RWPE1 (cell line): ENCODE data around the gene HIVEP3.

ENCODE experiments used
- CTCF ChIA-PET: fragments of 350-600 bp; sonication (Branson Sonifier 250); formaldehyde crosslinking; extraction: SDS; loops from one replicate; lab custom pipeline; 2021; lab: Yijun Ruan, JAX
- POLR2A ChIA-PET: fragments of 400-600 bp; formaldehyde crosslinking; extraction: SDS; loops from one replicate; lab custom pipeline; 2020; ENCODE audit warnings: antibody characterized with exemption; ENCODE audit not compliant: low non-redundant PET; lab: Yijun Ruan, JAX
- DNase-seq: peaks from one replicate; pipeline ENCODE4 v3.0.0; 2012; ENCODE audit warnings: low spot score
- H3K27ac ChIP-seq: fragments of 450-650 bp; 2 replicates; pipeline ENCODE4 v1.5.1; 2017
- TF ChIP-seq, protein P1 (sequence below): fragments of 450-650 bp; conservative IDR thresholded peaks from 2 replicates; pipeline ENCODE4 v1.5.1; 2017; ENCODE audit warnings: low read depth, mild to moderate bottlenecking

HIVEP3 gene

DNA sequence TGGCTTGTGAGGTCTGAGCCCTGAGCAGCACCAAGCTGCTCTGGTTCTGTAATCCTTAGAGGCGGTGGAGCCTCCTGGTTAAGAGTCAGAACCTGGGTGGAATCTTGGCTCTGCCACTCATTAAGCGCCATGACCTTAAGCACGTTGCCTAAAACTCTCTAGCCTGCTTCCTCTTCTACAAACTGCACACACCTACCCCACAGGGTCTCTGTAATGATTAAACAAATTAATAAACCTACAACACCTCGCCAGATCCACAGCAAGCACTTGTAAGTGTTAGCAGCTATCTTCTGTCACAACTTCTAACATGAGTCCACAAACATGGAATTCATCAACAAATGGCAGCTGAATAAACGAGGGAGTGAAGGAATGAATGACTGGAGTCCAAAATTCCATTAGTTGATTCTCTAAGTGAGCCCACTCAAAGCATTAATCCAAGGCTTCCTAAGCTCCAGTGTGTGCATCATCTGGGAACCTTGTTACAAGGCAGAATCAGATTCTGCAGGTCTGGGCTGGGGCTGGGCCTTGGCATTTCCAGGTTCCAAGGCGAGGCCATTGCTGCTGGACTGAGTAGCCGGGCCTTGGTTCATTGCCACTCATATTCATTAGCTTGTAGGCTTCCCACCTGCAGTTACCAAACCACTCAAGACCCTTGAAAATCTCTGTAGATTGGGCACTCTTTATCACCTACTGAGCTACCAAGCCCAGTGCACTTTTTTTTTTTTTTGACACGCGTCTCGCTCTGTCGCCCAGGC is 168.6 kb downstream of the HIVEP3 start:
- H3K27ac ChIP-seq = no peak overlapping the region
- TF ChIP-seq, protein P1, sequence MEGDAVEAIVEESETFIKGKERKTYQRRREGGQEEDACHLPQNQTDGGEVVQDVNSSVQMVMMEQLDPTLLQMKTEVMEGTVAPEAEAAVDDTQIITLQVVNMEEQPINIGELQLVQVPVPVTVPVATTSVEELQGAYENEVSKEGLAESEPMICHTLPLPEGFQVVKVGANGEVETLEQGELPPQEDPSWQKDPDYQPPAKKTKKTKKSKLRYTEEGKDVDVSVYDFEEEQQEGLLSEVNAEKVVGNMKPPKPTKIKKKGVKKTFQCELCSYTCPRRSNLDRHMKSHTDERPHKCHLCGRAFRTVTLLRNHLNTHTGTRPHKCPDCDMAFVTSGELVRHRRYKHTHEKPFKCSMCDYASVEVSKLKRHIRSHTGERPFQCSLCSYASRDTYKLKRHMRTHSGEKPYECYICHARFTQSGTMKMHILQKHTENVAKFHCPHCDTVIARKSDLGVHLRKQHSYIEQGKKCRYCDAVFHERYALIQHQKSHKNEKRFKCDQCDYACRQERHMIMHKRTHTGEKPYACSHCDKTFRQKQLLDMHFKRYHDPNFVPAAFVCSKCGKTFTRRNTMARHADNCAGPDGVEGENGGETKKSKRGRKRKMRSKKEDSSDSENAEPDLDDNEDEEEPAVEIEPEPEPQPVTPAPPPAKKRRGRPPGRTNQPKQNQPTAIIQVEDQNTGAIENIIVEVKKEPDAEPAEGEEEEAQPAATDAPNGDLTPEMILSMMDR = no peak
- DNase-seq = no peak
- ChIA-PET CTCF (no interaction called here), POLR2A (no interaction called here)

DNA sequence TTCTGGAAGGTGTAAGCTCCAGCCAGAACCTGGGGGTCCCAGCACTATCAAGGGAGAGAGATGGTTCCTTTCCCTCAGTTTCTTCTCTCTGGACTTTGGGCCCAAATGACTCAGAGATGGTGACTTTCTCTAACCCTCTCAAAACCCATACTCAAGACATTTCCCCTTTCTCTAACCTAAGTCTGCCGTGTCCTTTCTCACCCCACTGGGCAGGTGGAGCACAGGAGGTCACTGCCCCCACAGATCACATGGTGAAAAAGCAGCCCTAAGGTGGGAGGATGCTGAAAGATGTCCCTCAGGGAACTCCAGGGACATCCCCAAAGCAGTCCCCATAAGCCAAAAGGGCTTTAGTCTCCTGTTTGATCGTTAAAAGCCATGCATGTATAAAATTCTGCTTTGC is 173.7 kb downstream of the HIVEP3 start:
- POLR2A ChIA-PET = no interaction called here
- no peak for DNase-seq
- no peak overlapping the region for H3K27ac ChIP-seq
- TF ChIP-seq, protein P1 = no peak
- CTCF ChIA-PET = interaction anchor here (0.6 kb wide), 1 partner anchor 13 kb away, joined by 5 read pairs; no protein-coding TSS in a partner anchor

DNA sequence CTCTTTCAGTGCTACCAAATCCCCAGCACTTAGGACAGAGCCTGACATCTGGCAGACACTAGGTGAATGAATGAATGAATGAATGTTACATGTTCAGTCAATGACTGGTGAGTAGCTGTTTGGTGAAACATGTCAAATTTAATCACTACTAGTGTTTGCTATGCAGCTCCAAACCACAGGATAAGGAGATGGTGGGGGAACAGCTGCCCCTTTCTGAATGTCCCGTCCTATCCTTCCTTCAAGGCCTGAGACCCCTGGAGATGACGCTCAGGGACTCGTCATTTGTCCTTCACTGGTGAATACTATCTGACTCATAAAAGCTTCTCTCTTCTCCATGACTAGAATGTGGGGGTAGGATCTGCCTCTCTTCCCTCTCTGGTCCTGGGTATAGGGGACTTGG is 175.4 kb downstream of the HIVEP3 start:
- POLR2A ChIA-PET = no interaction called here
- no peak for DNase-seq
- TF ChIP-seq, protein P1 = no peak
- CTCF ChIA-PET = interaction anchor here (0.7 kb wide), 1 partner anchor 85 kb away, joined by 4 read pairs; no protein-coding TSS in a partner anchor
- H3K27ac ChIP-seq = no peak overlapping the region

DNA sequence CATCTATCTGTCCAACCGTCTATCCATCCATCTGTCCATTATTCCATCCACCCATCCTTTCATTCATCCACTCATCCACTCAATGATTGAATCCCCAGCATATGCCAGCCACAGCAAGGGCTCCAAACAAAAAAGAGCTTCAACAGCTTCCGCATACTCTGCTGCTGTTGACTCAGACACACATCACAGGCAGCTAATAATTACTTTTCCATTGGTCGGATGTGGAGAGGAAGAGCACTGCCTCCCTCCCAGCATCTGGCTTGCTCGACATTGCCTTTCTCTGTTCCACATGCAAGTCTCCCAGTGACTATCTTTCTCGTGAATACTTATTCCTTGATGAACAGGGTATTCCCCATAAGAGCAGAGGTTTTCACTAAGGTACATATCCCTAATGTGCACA is 176.5 kb downstream of the HIVEP3 start:
- TF ChIP-seq, protein P1 = no peak
- ChIA-PET POLR2A (no interaction called here), CTCF (interaction anchor here (0.8 kb wide), 1 partner anchor 25 kb away, joined by 4 read pairs; no protein-coding TSS in a partner anchor)
- no peak overlapping the region for H3K27ac ChIP-seq
- DNase-seq = peak; percentile 30

DNA sequence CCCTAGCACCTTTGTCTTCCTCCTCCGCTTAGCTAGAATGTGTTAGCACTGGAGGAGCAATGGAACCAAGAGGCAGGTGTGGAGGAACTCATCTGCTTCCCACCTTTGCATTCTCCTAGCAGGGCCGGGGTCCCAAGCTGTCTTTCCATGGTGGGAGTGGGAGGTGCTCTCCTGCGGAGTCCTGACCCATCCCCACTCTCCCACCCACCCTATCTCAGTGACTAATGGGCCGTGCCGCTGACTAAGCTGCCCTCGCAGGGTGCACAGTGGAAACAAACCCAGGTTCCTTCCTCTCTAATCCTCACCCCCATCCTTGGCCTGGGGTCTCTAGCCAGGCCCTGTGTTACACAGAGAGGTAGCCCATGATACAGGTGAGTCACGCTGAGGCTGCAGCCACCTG is 177.5 kb downstream of the HIVEP3 start:
- H3K27ac ChIP-seq = no peak overlapping the region
- POLR2A ChIA-PET = no interaction called here
- TF ChIP-seq, protein P1 = no peak
- DNase-seq = no peak
- CTCF ChIA-PET = no interaction called here

DNA sequence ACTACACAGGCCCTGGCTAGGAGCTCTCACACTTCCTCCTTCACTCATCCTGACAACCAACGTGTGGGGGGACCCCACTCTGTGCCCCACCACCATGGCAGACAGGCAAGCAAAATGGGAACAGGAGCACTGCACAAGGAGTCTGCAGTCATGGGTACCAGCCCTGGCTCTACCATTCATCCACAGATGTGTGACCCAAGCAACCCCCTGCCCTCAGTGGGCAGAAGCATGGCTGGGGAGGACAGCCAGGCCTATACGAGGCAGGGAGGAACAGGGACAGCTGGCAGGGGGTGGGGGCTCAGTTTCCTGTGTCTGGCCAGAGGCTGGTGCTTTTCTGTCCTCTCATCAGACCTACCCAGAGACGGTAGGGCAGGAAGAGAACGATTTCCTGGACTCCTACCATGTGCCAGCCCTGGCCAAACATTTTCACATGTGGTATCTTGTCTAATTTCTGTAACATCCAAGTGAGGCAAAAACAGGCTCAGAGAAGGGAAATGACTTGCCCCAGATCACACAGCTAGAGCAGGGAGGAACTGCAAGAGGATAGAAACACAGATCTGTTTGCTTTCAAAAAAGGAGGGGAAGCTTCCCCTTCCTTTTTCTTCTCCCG is 178.0 kb downstream of the HIVEP3 start:
- CTCF ChIA-PET = no interaction called here
- H3K27ac ChIP-seq = no peak overlapping the region
- TF ChIP-seq, protein P1 = no peak
- POLR2A ChIA-PET = no interaction called here
- DNase-seq = no peak
